ENCODE data around the gene RPS19BP1. TPM values are rescaled to one million over a fixed set of nuclear protein-coding genes. Genes with fewer than 3 reads are reported as not detected.
A peak's percentile ranks its signal among the peaks of the same experiment; 100 is the strongest.

Gene RPS19BP1
- total RNA-seq, 2 experiments from 2014 or later = 65.8 to 69.7 TPM

DNA sequence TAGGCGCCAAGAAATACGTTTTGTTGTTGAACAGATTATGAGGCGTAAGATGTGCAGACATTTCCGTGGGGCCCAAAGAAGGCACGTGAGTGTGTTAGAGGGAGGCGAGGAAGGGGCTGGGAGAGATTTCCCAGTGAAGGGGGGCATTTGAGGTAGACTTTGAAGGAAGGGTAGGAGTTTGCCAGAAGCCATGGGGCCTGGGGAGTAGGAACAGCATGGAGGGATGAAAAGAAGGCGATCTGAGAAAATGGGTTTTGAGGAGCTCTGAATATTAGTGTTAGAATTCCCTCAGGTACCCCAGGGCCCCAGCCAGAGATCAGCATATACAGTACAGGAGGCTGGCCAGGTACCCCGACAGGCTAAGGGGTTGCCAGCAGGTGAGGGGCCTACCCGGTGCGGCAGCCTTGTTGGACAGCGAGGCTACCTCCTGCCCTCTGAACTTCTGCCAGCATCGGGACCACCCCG lies 30.9 kb downstream of the RPS19BP1 start:
- Mint-ChIP-seq H3K9me3 (no peaks in the 10 kb centered on the region), H3K27ac (peak overlapping the region; percentile 92), H3K4me1 (ENCODE audit: low read depth) (peaks cover 44% of the 10 kb centered on the region), H3K36me3 (ENCODE audit: low read depth) (peaks cover 39% of the 10 kb centered on the region), H3K27me3 (no peaks in the 10 kb centered on the region), H3K4me3 (peak overlapping the region; percentile 99)
- Histone ChIP-seq H3K27ac (ENCODE audit: low read depth in 1 of 2, low read length in 2 of 2) (peak overlapping the region; percentile 61 to 71), H3K9me3 (ENCODE audit: control insufficient read depth in 1 of 2, insufficient read depth in 1 of 2, low read length in 2 of 2) (no peaks in the 10 kb centered on the region), H3K27me3 (ENCODE audit: control insufficient read depth in 1 of 2, insufficient read depth in 2 of 2, low read length in 2 of 2) (no peaks in the 10 kb centered on the region), H3K4me3 (ENCODE audit: low read length) (peak overlapping the region; percentile 67), H3K4me1 (ENCODE audit: insufficient read depth, low read length) (peaks cover 39% of the 10 kb centered on the region), H3K36me3 (ENCODE audit: insufficient read depth, low read length) (peaks cover 29% of the 10 kb centered on the region)
- no peak for DNase-seq
- peak; percentile 43 for ATAC-seq (ENCODE audit: poor library complexity)
- ChIA-PET POLR2A (interaction anchor here (0.6 to 4.1 kb wide), 11 partner anchors 11 to 1786 kb away, joined by 3 to 69 read pairs (median 6); partner anchors contain the start of genes ATF4, RANGAP1, RPL3 and SYNGR1), CTCF (interaction anchor here (1.4 to 2.0 kb wide), 3 partner anchors 27 to 102 kb away, joined by 4 to 13 read pairs (median 9); partner anchors contain the start of gene TAB1)
- intact Hi-C loops (cut with DNase I, micrococcal nuclease) = loop anchor here in 1 of 2 experiments (1.0 to 10.0 kb wide), 3 partner anchors 19 to 257 kb away; partner anchors contain the start of genes ATF4 and PDGFB
- TF ChIP-seq, protein P1, sequence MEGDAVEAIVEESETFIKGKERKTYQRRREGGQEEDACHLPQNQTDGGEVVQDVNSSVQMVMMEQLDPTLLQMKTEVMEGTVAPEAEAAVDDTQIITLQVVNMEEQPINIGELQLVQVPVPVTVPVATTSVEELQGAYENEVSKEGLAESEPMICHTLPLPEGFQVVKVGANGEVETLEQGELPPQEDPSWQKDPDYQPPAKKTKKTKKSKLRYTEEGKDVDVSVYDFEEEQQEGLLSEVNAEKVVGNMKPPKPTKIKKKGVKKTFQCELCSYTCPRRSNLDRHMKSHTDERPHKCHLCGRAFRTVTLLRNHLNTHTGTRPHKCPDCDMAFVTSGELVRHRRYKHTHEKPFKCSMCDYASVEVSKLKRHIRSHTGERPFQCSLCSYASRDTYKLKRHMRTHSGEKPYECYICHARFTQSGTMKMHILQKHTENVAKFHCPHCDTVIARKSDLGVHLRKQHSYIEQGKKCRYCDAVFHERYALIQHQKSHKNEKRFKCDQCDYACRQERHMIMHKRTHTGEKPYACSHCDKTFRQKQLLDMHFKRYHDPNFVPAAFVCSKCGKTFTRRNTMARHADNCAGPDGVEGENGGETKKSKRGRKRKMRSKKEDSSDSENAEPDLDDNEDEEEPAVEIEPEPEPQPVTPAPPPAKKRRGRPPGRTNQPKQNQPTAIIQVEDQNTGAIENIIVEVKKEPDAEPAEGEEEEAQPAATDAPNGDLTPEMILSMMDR (IDR thresholded peaks at IDR 0.05) = no peak

DNA sequence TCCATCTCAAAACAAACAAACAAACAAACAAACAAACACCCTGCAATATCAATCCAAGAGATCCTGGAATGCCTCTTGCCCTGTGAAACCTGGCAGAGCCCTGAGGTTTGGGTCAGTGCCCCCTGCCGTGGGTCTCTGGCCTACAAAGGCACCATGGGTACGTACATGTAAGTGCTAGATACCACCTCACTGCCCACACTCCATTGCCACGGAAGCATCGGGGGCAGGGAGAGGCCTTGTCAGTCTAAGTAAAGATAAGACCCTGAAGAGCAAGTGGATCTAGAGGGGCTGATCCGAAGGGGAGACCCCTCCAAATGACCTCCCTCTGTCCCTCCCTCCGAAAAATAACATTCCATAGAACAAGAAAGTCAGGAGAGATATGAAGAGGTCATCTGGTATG lies 32.4 kb downstream of the RPS19BP1 start:
- H3K27me3 Mint-ChIP-seq = no peaks in the 10 kb centered on the region
- peaks cover 41% of the 10 kb centered on the region for H3K4me1 ChIP-seq (ENCODE audit: insufficient read depth, low read length)
- no peak overlapping the region for H3K4me3 ChIP-seq (ENCODE audit: low read length)
- H3K36me3 Mint-ChIP-seq (ENCODE audit: low read depth) = peaks cover 24% of the 10 kb centered on the region
- ChIA-PET CTCF (interaction anchor here (1.4 kb wide), 1 partner anchor 29 kb away, joined by 4 read pairs; no protein-coding TSS in a partner anchor), POLR2A (no interaction called here)
- peaks cover 34% of the 10 kb centered on the region for H3K4me1 Mint-ChIP-seq (ENCODE audit: low read depth)
- intact Hi-C loops (cut with DNase I, micrococcal nuclease) = loop anchor here in 1 of 2 experiments (5.0 to 10.0 kb wide), 2 partner anchors 98 to 255 kb away; partner anchors contain the start of gene PDGFB
- TF ChIP-seq, protein P1 (IDR thresholded peaks at IDR 0.05) = no peak
- H3K9me3 Mint-ChIP-seq = no peaks in the 10 kb centered on the region
- ATAC-seq (ENCODE audit: poor library complexity) (no peak), DNase-seq (no peak)
- H3K27ac ChIP-seq (ENCODE audit: low read depth in 1 of 2, low read length in 2 of 2) = no peak overlapping the region
- H3K4me3 Mint-ChIP-seq = peak overlapping the region; percentile 43
- H3K27me3 ChIP-seq (ENCODE audit: control insufficient read depth in 1 of 2, insufficient read depth in 2 of 2, low read length in 2 of 2) = no peaks in the 10 kb centered on the region
- no peaks in the 10 kb centered on the region for H3K9me3 ChIP-seq (ENCODE audit: control insufficient read depth in 1 of 2, insufficient read depth in 1 of 2, low read length in 2 of 2)
- H3K36me3 ChIP-seq (ENCODE audit: insufficient read depth, low read length) = peaks cover 13% of the 10 kb centered on the region
- H3K27ac Mint-ChIP-seq = no peak overlapping the region

DNA sequence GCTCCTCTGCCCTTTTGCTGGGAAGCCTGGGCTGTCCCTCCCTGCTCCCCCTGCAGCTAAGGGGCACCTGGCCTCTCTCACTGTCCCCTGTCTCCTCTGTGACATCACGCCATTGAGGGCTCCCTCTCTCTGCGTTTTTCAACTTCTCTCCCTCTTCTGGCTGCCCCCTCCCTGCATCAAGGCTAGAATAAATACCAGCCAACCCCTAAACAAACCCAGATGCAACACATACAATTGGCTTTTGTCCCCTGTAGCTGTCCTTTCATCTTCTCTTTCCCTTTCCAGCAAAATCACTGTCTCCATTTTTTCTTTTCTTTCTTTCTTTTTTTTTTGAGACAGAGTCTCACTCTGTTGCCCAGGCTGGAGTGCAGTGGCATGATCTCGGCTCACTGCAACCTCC lies 33.7 kb downstream of the RPS19BP1 start:
- CTCF ChIA-PET = interaction anchor here (3.9 kb wide), 1 partner anchor 31 kb away, joined by 44 read pairs; no protein-coding TSS in a partner anchor
- Histone ChIP-seq H3K4me1 (ENCODE audit: insufficient read depth, low read length) (peaks cover 32% of the 10 kb centered on the region), H3K27ac (ENCODE audit: low read depth in 1 of 2, low read length in 2 of 2) (no peak overlapping the region), H3K27me3 (ENCODE audit: control insufficient read depth in 1 of 2, insufficient read depth in 2 of 2, low read length in 2 of 2) (no peaks in the 10 kb centered on the region), H3K9me3 (ENCODE audit: control insufficient read depth in 1 of 2, insufficient read depth in 1 of 2, low read length in 2 of 2) (no peaks in the 10 kb centered on the region), H3K36me3 (ENCODE audit: insufficient read depth, low read length) (peaks cover under 1% of the 10 kb centered on the region), H3K4me3 (ENCODE audit: low read length) (no peak overlapping the region)
- Mint-ChIP-seq H3K27me3 (no peaks in the 10 kb centered on the region), H3K36me3 (ENCODE audit: low read depth) (peaks cover 14% of the 10 kb centered on the region), H3K4me1 (ENCODE audit: low read depth) (peaks cover 26% of the 10 kb centered on the region), H3K4me3 (no peak overlapping the region), H3K9me3 (no peaks in the 10 kb centered on the region), H3K27ac (no peak overlapping the region)
- DNase-seq (no peak), ATAC-seq (ENCODE audit: poor library complexity) (no peak)
- POLR2A ChIA-PET = interaction anchor here (1.0 kb wide), 1 partner anchor 21 kb away, joined by 3 read pairs; the partner anchor contains the start of gene ATF4
- intact Hi-C loops (cut with DNase I, micrococcal nuclease) = no loop called here
- TF ChIP-seq, protein P1 (IDR thresholded peaks at IDR 0.05) = no peak

Data from CD4-positive, alpha-beta T cell (primary cell).